Fibroblast of lung (primary cell): ENCODE data around the gene ITPKB.

Source experiments
- EZH2 ChIP-seq: IDR thresholded peaks from 2 replicates; pipeline ENCODE4 v1.5.1; 2012; ENCODE audit warnings: low read length, control low read depth, mild to moderate bottlenecking; ENCODE audit errors: missing control alignments
- TF ChIP-seq, protein P1 (sequence below), 2 donors: IDR thresholded peaks in 1 of 2; conservative IDR thresholded peaks in 1 of 2; 1 replicate in 1 of 2; 2 replicates in 1 of 2; pipeline ENCODE4 v1.5.1; 2011 to 2012; ENCODE audit warnings: low read length in 2 of 2, control low read depth in 1 of 2, inconsistent platforms in 1 of 2, low read depth in 1 of 2, mild to moderate bottlenecking in 1 of 2

DNA sequence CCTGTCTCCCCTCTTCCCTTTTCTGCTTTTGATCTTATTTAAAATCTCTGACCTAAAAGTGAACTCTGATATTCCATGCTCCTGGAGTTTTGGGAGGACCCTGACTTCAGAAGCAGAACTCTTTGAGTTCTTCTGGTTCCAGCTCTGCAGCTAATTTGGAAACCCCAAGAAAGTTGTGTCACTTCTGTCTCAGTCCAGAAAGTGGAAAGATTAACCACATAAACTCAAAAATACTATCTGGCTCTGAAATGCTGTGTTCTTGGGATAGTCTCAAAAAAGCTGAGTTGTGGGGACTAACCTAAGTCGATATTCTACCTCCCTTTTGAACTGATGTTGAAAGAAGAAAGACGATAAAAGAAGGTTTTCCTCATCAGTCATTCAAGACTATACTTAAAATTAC lies 59.8 kb downstream of the ITPKB start:
- TF ChIP-seq, protein P1, sequence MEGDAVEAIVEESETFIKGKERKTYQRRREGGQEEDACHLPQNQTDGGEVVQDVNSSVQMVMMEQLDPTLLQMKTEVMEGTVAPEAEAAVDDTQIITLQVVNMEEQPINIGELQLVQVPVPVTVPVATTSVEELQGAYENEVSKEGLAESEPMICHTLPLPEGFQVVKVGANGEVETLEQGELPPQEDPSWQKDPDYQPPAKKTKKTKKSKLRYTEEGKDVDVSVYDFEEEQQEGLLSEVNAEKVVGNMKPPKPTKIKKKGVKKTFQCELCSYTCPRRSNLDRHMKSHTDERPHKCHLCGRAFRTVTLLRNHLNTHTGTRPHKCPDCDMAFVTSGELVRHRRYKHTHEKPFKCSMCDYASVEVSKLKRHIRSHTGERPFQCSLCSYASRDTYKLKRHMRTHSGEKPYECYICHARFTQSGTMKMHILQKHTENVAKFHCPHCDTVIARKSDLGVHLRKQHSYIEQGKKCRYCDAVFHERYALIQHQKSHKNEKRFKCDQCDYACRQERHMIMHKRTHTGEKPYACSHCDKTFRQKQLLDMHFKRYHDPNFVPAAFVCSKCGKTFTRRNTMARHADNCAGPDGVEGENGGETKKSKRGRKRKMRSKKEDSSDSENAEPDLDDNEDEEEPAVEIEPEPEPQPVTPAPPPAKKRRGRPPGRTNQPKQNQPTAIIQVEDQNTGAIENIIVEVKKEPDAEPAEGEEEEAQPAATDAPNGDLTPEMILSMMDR (conservative IDR thresholded peaks at IDR 0.05 in 1 of 2, IDR thresholded peaks at IDR 0.05 in 1 of 2; ENCODE audit: low read depth in 1 of 2, low read length in 2 of 2) = no peak
- TF ChIP-seq EZH2 = no peak
